NCI-H2227 treated with DMSO at 0.1 percent for 48 hours (cell line): ENCODE results near the gene THOC2.
"Not testable (repeated sequence)": the region's sequence is repeated elsewhere in the genome, so short reads cannot be mapped to it uniquely, and the experiment has no call there.

Source experiments
- DNase-seq: peaks from one replicate; lab custom pipeline; 2025; lab: John Stamatoyannopoulos, UW

The THOC2 gene, protein sequence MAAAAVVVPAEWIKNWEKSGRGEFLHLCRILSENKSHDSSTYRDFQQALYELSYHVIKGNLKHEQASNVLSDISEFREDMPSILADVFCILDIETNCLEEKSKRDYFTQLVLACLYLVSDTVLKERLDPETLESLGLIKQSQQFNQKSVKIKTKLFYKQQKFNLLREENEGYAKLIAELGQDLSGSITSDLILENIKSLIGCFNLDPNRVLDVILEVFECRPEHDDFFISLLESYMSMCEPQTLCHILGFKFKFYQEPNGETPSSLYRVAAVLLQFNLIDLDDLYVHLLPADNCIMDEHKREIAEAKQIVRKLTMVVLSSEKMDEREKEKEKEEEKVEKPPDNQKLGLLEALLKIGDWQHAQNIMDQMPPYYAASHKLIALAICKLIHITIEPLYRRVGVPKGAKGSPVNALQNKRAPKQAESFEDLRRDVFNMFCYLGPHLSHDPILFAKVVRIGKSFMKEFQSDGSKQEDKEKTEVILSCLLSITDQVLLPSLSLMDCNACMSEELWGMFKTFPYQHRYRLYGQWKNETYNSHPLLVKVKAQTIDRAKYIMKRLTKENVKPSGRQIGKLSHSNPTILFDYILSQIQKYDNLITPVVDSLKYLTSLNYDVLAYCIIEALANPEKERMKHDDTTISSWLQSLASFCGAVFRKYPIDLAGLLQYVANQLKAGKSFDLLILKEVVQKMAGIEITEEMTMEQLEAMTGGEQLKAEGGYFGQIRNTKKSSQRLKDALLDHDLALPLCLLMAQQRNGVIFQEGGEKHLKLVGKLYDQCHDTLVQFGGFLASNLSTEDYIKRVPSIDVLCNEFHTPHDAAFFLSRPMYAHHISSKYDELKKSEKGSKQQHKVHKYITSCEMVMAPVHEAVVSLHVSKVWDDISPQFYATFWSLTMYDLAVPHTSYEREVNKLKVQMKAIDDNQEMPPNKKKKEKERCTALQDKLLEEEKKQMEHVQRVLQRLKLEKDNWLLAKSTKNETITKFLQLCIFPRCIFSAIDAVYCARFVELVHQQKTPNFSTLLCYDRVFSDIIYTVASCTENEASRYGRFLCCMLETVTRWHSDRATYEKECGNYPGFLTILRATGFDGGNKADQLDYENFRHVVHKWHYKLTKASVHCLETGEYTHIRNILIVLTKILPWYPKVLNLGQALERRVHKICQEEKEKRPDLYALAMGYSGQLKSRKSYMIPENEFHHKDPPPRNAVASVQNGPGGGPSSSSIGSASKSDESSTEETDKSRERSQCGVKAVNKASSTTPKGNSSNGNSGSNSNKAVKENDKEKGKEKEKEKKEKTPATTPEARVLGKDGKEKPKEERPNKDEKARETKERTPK (N-terminal part only)

DNA sequence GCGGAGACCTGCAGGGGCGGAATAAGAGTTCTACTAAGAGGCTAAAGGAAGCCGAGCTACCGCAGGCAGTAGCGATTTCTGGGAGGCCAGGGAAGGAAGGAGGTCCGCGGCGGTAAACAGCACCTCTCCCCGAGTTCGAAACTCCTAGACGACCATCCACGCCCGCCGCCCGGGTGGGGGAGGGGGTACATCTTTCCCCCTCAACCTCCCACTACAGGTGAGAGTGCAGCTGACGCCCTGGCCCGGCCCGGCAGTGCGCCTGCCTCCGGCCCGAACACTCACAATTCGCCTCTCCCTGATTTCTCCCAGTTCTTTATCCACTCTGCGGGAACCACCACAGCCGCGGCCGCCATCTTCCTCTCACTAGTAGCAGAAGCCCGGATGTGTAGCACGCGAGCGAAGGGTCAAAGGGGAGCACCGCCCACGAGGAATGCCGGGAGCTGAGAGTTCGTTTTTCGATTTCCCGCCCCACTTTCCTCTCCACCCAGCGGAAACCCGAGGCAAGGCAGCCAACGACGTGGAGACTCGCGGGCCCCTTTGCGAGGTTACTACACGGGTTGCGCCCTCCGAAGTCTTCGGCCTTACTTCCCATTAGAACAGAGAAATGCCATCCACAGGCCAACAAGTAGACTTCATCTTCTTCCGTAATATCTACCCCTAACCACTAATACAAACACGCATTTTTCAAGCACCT is at the start of gene THOC2:
TSS of gene THOC2 (minus strand) at position 383 of the 694 bp plus-strand sequence. CDS start at position 353, 30 bp downstream.
- peak; percentile 96 for DNase-seq

DNA sequence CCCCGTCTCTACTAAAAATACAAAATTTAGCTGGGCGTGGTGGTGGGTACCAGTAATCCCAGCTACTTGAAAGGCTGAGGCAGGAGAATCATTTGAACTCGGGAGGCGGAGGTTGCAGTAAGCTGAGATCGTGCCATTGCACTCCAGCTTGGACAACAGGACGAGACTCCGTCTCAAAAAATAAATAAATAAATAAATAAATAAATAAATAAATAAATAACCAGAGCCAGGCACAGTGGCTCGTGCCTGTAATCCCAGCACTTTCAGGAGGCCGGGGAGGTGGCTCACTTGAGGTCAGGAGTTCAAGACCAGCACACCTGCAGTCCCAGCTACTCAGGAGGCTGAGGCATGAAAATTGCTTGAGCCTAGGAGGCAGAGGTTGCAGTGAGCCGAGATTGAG is 48.9 kb upstream of the THOC2 start:
- DNase-seq = not testable (repeated sequence)

DNA sequence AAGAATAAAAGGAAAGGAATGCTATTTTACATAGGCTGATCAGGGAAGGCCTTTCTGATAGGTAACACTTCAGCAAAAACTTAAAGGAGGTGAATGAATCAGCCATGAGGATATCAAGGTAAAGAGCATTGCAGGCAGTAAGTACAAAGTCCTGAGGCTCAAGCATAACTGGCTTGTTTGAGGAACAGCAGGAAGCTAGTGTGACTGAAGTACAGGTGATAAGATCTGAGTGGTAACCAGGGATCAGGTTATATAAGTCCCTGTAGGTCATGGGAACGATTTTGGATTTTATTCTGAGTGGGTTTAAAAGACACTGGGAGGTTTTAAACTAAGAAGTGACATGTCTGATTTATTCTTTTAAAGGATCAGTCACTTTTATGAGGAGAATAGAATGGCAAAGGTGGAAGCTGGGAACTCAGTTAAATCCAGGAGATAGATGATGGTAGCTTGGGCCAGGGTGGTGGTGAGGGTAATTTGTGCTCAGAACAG is 47.1 kb upstream of the THOC2 start:
- DNase-seq = no peak

DNA sequence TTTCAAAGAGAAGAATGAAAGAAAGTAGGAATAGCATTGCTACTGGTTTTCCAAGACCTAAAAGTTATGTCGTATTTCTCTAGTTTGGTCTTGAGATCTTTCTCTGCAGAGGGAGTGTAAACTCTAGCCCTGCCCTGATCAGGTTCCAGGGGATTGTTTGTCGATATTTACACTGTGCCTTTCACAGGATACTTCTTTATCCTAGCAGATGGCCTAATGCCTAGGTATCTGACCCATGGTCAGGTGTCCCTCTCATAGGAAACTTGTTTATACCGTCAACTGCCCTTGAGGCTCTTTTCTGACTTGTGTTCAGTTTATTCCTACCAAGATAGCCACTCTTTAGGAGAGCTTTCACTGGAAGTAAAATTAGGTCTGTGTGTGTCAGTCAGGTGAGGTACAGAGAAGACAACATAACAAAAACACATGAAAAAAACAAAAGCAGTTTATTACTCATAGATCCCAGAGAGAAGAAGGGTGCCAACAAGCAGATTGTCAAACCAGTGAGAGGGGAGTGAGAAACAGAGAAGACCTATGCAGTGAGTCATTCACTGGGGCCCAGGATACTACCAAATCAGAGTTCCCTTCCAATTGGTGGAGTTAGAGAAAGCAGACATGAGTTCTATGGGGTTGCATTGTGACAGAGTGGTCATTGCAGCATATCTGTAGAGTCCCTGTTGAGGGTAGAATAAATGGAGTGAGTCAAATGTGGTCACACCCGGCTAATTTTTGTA is 40.6 kb upstream of the THOC2 start:
- DNase-seq = no peak

DNA sequence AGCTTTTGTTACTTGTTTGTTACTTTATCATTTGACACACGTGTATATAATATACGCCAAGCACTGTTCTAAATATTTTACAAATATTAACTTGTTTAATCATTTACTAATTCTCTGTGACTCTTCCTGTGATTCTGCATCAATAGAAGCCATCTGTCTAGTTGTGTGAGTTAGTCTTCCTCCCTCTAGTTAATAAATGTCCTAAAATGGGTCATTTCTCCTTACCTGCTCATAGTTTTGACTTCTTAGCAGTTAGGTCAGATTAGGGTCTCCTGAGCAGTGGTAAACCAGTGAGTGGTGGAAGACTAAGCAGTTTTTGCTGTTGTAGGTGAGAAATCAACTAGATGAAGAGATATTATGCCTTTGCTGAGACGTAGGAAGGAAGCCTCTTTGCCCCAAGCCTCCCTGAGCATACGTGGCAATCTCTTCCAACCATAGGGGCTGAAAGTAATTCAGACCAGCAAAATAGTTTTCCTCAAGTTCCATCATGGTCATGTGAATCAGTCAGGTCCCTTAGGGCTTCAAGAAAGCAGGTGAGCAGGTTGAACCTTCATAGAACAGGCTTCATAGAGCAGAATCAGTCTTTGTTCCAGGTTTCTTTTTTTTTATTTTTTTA is 38.7 kb upstream of the THOC2 start:
- no peak for DNase-seq

DNA sequence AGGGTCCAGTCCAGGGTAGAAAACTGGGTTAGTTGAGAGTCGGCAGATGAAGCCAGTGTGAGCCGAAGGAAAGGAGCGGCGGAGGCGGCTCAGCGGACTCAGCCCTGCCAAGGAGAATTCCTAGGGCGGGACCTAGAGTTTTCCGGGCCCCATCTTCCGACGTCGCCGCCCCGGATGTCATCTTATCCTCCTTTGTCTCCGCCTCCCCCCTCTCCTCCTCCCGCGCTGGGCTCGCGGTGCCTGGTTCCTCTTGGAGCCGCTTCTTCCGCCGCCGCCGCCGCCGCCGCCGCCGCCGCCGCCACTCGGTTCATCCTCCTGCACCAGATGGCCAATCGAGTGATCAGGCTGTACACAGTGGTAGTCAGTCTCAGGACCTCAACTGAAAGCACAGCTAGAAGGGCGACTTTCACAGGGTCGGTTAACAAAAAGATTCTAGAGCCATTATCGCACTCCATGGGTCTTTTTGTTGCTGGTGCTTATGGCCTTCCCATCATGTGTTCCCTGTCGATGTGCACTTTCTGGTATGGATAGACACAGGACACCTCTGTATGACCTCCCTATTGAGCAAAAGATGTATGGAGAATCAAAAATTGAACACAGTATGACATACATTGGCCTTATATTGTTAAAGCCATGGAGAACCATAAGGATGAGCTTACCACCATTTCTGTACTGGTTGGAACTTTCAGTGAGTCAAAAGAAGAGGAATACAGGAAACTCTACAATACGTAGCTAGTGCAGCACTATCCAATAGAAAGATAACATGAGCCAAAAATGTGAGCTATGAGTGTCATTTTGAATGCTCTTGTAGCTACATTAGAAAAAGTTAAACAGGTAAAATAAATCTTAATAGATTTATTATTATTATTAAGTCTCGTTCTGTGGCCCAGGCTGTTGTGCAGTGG is 32.4 kb upstream of the THOC2 start:
- DNase-seq = peak; percentile 95

DNA sequence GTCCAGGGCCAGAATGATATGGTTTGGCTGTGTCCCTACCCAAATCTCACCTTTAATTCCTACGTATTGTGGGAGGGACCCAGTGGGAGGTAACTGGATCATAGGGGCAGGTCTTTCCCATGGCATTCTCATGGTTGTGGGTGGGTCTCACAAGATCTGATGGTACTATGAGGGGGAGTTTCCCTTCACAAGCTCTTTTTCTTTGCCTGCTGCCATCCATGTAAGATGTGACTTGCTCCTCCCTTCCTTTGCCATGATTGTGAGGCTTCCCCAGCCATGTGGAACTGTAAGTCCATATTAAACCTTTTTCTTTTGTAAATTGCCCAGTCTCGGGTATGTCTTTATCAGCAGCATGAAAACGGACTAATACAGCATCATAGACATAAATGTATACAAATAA is 27.0 kb upstream of the THOC2 start:
- DNase-seq = not testable (repeated sequence)

DNA sequence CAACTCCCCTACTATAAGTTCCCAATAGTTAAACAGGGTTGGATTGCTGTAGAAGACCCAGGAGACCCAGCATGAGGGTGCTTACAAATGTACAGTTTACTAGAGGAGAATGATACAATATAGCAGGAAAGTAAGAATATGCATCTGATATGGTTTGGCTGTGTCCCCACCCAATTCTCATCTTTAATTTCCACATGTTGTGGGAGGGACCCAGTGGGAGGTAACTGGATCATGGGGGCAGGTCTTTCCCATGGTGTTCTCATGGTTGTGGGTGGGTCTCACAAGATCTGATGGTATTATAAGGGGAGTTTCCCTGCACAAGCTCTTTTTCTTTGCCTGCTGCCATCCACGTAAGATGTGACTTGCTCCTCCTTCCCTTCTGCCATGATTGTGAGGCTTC is 24.9 kb upstream of the THOC2 start:
- DNase-seq = not testable (repeated sequence)

DNA sequence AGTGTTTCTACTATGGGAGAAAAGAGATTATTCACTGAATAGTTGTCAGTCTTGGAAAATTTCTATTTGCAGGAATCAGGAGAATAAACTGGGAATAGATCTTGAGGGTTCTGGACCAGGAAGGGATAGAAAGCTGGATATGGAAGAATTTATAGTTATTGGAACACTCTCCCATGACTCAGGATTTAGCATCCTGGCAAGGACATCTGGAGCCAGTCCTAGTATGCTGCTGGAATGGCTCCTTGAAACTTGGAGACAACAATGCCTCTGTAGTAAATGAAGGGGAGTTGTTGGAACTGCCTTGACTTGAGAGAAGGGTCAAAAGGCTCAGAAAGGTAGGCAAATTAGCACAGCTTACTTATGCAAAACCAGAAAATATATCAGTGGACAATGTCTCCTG is 23.5 kb upstream of the THOC2 start:
- DNase-seq = no peak

DNA sequence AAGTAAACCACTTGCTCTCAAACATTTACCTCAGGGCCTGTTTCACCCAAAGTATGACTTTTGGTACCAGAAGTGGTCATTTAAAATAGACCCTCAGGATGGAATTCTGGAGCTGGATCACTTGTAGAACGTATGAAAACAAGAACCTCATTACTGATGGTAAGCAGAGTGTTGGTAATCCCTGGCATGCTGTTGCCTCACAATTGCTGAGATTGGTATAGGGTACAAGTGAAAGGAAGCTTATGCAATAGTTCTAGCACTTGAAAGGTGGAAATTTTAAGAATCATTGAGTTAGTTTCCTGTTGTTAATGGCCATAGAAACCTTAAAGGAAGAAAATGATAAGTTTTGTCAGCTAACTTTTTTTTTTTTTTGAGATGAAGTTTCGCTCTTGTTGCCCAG is 22.3 kb upstream of the THOC2 start:
- no peak for DNase-seq

DNA sequence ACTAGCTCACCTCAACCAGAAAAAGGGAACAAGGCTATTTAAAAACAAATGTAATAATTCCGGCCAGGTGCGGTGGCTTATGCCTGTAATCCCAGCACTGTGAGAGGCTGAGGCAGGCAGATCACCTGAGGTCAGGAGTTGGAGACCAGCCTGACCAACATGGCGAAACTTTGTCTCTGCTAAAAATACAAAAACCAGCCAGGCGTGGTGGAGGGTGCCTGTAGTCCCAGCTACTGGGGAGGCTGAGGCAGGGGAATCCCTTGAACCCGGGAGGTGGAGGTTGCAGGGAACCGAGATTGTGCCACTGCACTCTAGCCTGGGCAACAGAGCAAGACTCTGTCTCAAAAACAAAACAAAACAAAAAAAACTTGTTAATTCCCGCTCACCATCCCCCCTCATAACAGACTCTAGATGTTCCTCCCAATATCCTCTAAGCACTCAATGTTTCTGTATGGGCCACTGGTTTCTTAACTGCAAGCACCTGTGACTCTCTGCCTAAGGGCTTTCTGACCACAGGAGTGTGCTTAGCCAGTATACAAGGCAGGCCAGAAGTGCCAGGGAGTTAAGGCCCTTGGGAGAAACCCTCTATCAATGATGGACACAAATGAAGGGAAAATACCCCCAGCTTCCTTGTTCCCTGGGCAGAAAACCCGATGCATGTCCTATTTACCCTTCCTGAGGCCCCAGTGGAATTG is 21.0 kb upstream of the THOC2 start:
- DNase-seq = no peak

DNA sequence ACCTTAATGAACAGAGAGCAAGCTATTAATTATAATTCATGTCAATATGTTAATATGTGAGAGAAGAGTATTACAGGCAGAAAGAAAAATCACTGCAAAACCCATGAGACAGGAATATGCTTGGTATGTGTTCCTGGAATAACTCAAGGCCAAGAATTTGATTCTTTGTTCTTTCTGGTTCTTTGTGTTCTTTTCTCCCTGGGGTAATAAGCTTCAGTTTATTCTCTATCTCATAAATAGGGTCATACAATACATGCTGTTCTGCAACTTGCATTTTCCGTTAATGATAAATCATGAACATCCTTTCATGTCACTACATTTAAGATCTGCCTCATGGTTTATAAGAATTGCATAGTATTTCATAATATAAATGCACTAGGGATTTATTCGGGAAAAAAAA is 16.8 kb upstream of the THOC2 start:
- no peak for DNase-seq

DNA sequence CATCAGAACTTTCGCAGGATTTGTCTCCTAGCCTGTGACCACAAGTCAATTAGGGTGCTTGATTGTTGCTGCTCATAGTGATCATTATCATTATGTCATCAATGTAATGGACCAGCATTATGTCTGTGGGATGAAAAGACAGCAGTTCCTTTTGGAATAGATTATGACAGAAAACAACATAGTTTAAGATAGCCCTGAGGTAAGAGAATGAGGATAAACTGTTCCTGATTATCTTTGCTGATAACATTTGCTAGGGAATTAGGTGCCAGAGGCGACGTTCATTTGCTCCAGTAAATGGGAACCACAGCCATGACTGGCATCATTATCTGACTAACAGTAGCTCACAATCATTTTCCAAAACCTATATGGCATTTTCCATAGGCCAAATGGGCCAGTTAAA is 12.7 kb upstream of the THOC2 start:
- no peak for DNase-seq

DNA sequence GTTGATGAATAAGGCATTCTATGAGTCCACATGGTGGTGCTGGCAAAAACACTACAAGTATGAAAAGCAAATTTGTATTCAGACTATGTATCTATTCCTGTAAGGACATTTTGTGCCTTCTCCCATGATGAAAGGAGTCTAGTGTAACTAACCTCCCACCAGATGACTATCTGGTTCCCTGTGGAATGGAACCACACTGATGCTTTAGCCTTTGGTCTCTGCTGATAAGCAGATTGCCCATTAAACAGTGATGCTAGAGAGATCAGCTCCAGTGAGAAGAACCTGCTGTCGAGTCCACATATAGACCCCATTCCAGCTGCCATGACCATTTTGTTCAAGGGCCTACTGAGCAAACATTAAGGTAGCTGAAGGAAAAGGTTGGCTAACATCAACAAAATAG is 10.5 kb upstream of the THOC2 start:
- DNase-seq = no peak

DNA sequence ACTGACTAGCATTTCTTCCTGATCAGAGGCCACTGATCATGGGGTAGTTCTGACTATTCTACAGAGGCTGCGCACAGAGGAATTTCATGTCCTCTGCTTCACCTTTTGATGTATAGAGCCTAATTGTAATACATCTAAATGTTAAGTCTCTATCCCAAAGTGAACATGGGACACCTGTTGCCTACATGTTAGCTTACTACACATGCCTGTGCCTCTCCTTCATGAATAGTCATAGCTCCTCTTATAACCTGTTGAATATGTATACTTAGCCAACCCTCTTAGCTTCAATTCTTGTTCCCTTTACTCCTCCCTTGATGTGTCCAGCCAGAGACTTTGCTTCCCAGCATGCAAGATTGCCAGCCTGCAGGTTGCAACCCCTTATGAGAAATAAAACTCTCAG is 9.6 kb upstream of the THOC2 start:
- DNase-seq = no peak

DNA sequence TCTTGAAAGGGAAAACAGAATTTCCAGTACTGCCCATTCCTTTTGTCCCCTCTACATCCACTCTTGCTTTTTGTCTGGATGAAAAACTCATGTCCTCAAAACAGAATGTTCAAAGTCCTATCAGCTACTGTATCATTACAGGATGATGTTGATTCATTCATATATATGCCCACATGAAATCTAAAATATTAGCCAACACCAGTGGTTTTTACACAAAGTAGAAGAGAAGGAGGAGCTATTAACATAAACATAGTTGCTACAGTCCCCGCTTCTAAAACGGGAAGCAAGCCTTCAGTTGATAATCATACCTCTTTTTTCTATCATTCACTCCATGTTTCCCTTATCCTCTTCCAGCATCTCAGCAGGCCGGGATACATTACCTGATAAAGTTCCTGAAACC is 7.7 kb upstream of the THOC2 start:
- DNase-seq = no peak

DNA sequence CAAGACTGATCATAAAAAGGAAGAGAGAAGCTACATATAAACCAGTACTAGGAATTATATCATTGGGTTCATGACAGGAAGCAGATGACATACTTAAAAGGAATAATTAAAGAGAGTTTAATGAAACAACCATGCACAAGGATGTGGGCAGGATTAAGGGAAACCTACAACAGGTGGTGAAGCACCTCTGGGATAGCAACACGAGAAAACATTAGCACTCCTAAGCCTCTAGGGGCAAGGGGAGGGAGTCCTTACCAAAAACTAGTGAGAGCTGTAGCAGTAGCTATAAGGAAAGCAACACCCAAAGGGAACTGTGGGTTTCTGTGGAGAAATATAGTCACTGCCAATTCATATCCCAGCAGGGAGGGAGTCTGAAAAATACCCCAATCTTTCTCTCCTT is 7.2 kb upstream of the THOC2 start:
- no peak for DNase-seq

DNA sequence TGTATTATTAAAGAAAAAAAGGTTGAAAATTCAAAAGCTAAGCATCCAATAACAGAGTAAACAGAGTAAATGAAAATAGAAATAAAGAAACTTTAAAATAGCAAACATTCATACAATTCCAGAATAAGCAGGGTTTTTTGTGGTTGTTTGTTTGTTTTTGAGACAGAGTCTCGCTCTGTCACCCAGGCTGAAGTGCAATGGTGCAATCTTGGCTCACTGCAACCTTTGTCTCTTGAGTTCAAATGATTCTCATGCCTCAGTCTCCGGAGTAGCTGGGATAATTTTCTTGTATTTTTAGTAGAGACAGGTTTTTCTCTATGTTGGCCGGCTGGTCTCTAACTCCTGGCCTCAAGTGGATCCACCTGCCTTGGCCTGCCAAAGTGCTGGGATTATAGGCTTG is 6.6 kb upstream of the THOC2 start:
- no peak for DNase-seq
